MM.1S (cell line): ENCODE data around the gene NPLOC4.

Experiments used
- DNase-seq: peaks from one replicate; pipeline ENCODE4 v3.0.0-alpha.2; 2015
- H2AFZ ChIP-seq: fragments of 300-600 bp; sonication (generic); 2 replicates; pipeline ENCODE4 v1.6.0; 2016; ENCODE audit warnings: antibody characterized with exemption, low read length
- H3F3A ChIP-seq: fragments of 300-600 bp; sonication (generic); 2 replicates; pipeline ENCODE4 v1.6.1; 2016; ENCODE audit warnings: mild to moderate bottlenecking, antibody characterized with exemption, low read length, moderate library complexity, mixed read lengths; ENCODE audit not compliant: insufficient read depth
- H3K27ac ChIP-seq: fragments of 300-600 bp; sonication (generic); 2 replicates; pipeline ENCODE4 v1.5.1; 2016; ENCODE audit warnings: mild to moderate bottlenecking, low read length
- H3K27me3 ChIP-seq: fragments of 300-600 bp; sonication (generic); replicated peaks from 2 replicates; pipeline ENCODE4 v1.6.0; 2016; ENCODE audit warnings: low read length; ENCODE audit not compliant: insufficient read depth
- H3K36me3 ChIP-seq: fragments of 300-600 bp; sonication (generic); replicated peaks from 2 replicates; pipeline ENCODE4 v1.6.1; 2016; ENCODE audit warnings: mild to moderate bottlenecking, low read length, mixed read lengths; ENCODE audit not compliant: insufficient read depth
- H3K4me1 ChIP-seq: fragments of 300-600 bp; sonication (generic); 2 replicates; pipeline ENCODE4 v1.6.1; 2016; ENCODE audit warnings: low read length, mixed read lengths
- H3K4me2 ChIP-seq: fragments of 300-600 bp; sonication (generic); 2 replicates; pipeline ENCODE4 v1.6.0; 2016; ENCODE audit warnings: low read depth, low read length
- H3K4me3 ChIP-seq: fragments of 300-600 bp; sonication (generic); 2 replicates; pipeline ENCODE4 v1.5.1; 2016; ENCODE audit warnings: low read length, mixed read lengths
- H3K79me2 ChIP-seq: fragments of 300-600 bp; sonication (generic); 2 replicates; pipeline ENCODE4 v1.6.1; 2016; ENCODE audit warnings: mixed run types, low read length, mixed read lengths
- H3K9ac ChIP-seq: fragments of 300-600 bp; sonication (generic); 2 replicates; pipeline ENCODE4 v1.6.1; 2016; ENCODE audit warnings: low read length, mixed read lengths
- H3K9me2 ChIP-seq: fragments of 300-600 bp; sonication (generic); replicated peaks from 2 replicates; pipeline ENCODE4 v1.6.1; 2016; ENCODE audit warnings: mild to moderate bottlenecking, low read length, mixed read lengths; ENCODE audit not compliant: insufficient read depth
- H3K9me3 ChIP-seq: fragments of 300-600 bp; sonication (generic); replicated peaks from 2 replicates; pipeline ENCODE4 v1.6.1; 2016; ENCODE audit warnings: mild to moderate bottlenecking, low read length, mixed read lengths; ENCODE audit not compliant: insufficient read depth
- H4K20me1 ChIP-seq: fragments of 300-600 bp; sonication (generic); 2 replicates; pipeline ENCODE4 v1.6.1; 2016; ENCODE audit warnings: mild to moderate bottlenecking, low read length, moderate library complexity, mixed read lengths; ENCODE audit not compliant: insufficient read depth
- CTCF ChIP-seq: fragments of 300-600 bp; sonication (generic); IDR thresholded peaks from 2 replicates; pipeline ENCODE4 v1.5.1; 2016; ENCODE audit warnings: antibody characterized with exemption, low read length, mixed read lengths
- EZH2 ChIP-seq: fragments of 300-600 bp; sonication (generic); optimal IDR thresholded peaks from 2 replicates; pipeline ENCODE3; 2017; ENCODE audit warnings: low read depth, mild to moderate bottlenecking, antibody characterized with exemption, low read length, mixed read lengths
- EZH2phosphoT487 ChIP-seq: fragments of 300-600 bp; sonication (generic); IDR thresholded peaks from 2 replicates; pipeline ENCODE4 v1.6.1; 2018; ENCODE audit warnings: antibody characterized with exemption, low read length

NPLOC4 gene

GRCh38 chr17:81644496-81644895 is 7.6 kb upstream of the NPLOC4 start:
- H3K9me3 ChIP-seq: no peaks in the 10 kb centered on the region
- H3K27me3 ChIP-seq: peaks cover 23% of the 10 kb centered on the region
- H4K20me1 ChIP-seq: no peaks in the 10 kb centered on the region
- H3K4me3 ChIP-seq: no peak overlapping the region
- no peaks in the 10 kb centered on the region for H3F3A ChIP-seq
- no peaks in the 10 kb centered on the region for H3K4me1 ChIP-seq
- H3K27ac ChIP-seq: no peak overlapping the region
- H2AFZ ChIP-seq: no peak overlapping the region
- DNase-seq: no peak
- H3K9ac ChIP-seq: no peak overlapping the region
- no peaks in the 10 kb centered on the region for H3K79me2 ChIP-seq
- no peak overlapping the region for H3K4me2 ChIP-seq
- no peaks in the 10 kb centered on the region for H3K9me2 ChIP-seq
- H3K36me3 ChIP-seq: no peaks in the 10 kb centered on the region
- TF ChIP-seq EZH2phosphoT487: no peak
- no peak for TF ChIP-seq EZH2
- TF ChIP-seq CTCF: no peak

GRCh38 chr17:81641825-81642489 is 5.0 kb upstream of the NPLOC4 start:
- Histone ChIP-seq H4K20me1 (no peaks in the 10 kb centered on the region), H3K27ac (no peak overlapping the region), H3K27me3 (peaks cover 16% of the 10 kb centered on the region), H3K36me3 (no peaks in the 10 kb centered on the region), H3K9me3 (no peaks in the 10 kb centered on the region), H3F3A (no peaks in the 10 kb centered on the region), H3K79me2 (no peaks in the 10 kb centered on the region), H3K9ac (no peak overlapping the region), H3K4me3 (no peak overlapping the region), H3K4me1 (no peaks in the 10 kb centered on the region), H3K4me2 (no peak overlapping the region), H2AFZ (no peak overlapping the region), H3K9me2 (no peaks in the 10 kb centered on the region)
- no peak for DNase-seq
- TF ChIP-seq CTCF: no peak
- TF ChIP-seq EZH2phosphoT487: no peak
- TF ChIP-seq EZH2: no peak

GRCh38 chr17:81640011-81640410 is 3.1 kb upstream of the NPLOC4 start:
- Histone ChIP-seq H3K79me2 (peaks cover 17% of the 10 kb centered on the region), H3K27me3 (peaks cover 10% of the 10 kb centered on the region), H3K4me1 (peaks cover 4% of the 10 kb centered on the region), H3K9me3 (no peaks in the 10 kb centered on the region), H3F3A (peaks cover 4% of the 10 kb centered on the region; the same call in 1 of the 2 replicates), H3K4me3 (no peak overlapping the region), H3K9ac (no peak overlapping the region), H3K27ac (no peak overlapping the region), H3K4me2 (no peak overlapping the region), H3K36me3 (no peaks in the 10 kb centered on the region), H3K9me2 (no peaks in the 10 kb centered on the region), H2AFZ (no peak overlapping the region), H4K20me1 (peaks cover 5% of the 10 kb centered on the region; the same call in 1 of the 2 replicates)
- no peak for DNase-seq
- TF ChIP-seq CTCF (no peak), EZH2 (no peak), EZH2phosphoT487 (no peak)
